Activated CD4-positive, alpha-beta T cell treated with anti-CD3 and anti-CD28 coated beads for 1 hour (primary cell): ENCODE measurements around the gene ASB1.
"Not testable (repeated sequence)": the region's sequence is repeated elsewhere in the genome, so short reads cannot be mapped to it uniquely, and the experiment has no call there.

Experiments used
- DNase-seq: peaks from one replicate; pipeline ENCODE4 v3.0.0-alpha.2; 2020

ASB1 gene

GRCh38 chr2:238424313-238424700, 2.4 kb upstream of the ASB1 start:
- no peak for DNase-seq

GRCh38 chr2:238425505-238425978, 1.2 kb upstream of the ASB1 start:
- DNase-seq: no peak

- no peak for DNase-seq
Observed at GRCh38 chr2:238425979-238426567, 654 bp upstream of the ASB1 start.

- DNase-seq: no peak
Observed at GRCh38 chr2:238427435-238428162, 872 bp downstream of the ASB1 start.

- no peak for DNase-seq
Observed at GRCh38 chr2:238428866-238429265, 2.1 kb downstream of the ASB1 start.

GRCh38 chr2:238430781-238431180, 4.1 kb downstream of the ASB1 start:
- no peak for DNase-seq

GRCh38 chr2:238431456-238431855, 4.7 kb downstream of the ASB1 start:
- no peak for DNase-seq

- DNase-seq: no peak
Observed at GRCh38 chr2:238433300-238433915, 6.7 kb downstream of the ASB1 start.

- no peak for DNase-seq
Observed at GRCh38 chr2:238433941-238434845, 7.5 kb downstream of the ASB1 start.

- DNase-seq: no peak
Observed at GRCh38 chr2:238434846-238435751, 8.4 kb downstream of the ASB1 start.

- DNase-seq: no peak
Observed at GRCh38 chr2:238435752-238436096, 9.0 kb downstream of the ASB1 start.

GRCh38 chr2:238438856-238439849, 12.4 kb downstream of the ASB1 start:
- no peak for DNase-seq

GRCh38 chr2:238439917-238440316, 13.2 kb downstream of the ASB1 start:
- no peak for DNase-seq

GRCh38 chr2:238440331-238440730, 13.6 kb downstream of the ASB1 start:
- DNase-seq: no peak

GRCh38 chr2:238440767-238441166, 14.0 kb downstream of the ASB1 start:
- no peak for DNase-seq

- no peak for DNase-seq
Observed at GRCh38 chr2:238441262-238442114, 14.8 kb downstream of the ASB1 start.

- DNase-seq: not testable (repeated sequence)
Observed at GRCh38 chr2:238442257-238442656, 15.5 kb downstream of the ASB1 start.

- DNase-seq: no peak
Observed at GRCh38 chr2:238444242-238444641, 17.5 kb downstream of the ASB1 start.

GRCh38 chr2:238445409-238446190, 18.9 kb downstream of the ASB1 start:
- DNase-seq: no peak
